GM18502 (cell line): ENCODE data around the gene SSTR4.
"Not testable (repeated sequence)": the region's sequence is repeated elsewhere in the genome, so short reads cannot be mapped to it uniquely, and the experiment has no call there.

Experiments used
- ATAC-seq: cut with Tn5 transposase; IDR thresholded peaks from one replicate; pipeline ENCODE4 v1.9.1; 2021; ENCODE audit warnings: mild to moderate bottlenecking; ENCODE audit not compliant: unreplicated experiment, poor library complexity

Gene SSTR4

GRCh38 chr20:23034721-23035671 lies at the start of gene SSTR4:
SSTR4 (plus strand) TSS chr20:23035312; CDS start chr20:23035484, 172 bp downstream.
- no peak for ATAC-seq

- no peak for ATAC-seq
Measured at GRCh38 chr20:22986601-22987000, 48.5 kb upstream of the SSTR4 start.

GRCh38 chr20:22991424-22991823 lies 43.7 kb upstream of the SSTR4 start:
- ATAC-seq = not testable (repeated sequence)

- ATAC-seq = no peak
Measured at GRCh38 chr20:22993823-22994222, 41.3 kb upstream of the SSTR4 start.

GRCh38 chr20:22995923-22996322 lies 39.2 kb upstream of the SSTR4 start:
- ATAC-seq = no peak

- no peak for ATAC-seq
Measured at GRCh38 chr20:22998476-22998875, 36.6 kb upstream of the SSTR4 start.

- ATAC-seq = no peak
Measured at GRCh38 chr20:22999756-23000155, 35.4 kb upstream of the SSTR4 start.

GRCh38 chr20:23000232-23000947 lies 34.7 kb upstream of the SSTR4 start:
- no peak for ATAC-seq

GRCh38 chr20:23002276-23002675 lies 32.8 kb upstream of the SSTR4 start:
- ATAC-seq = no peak

GRCh38 chr20:23003077-23003635 lies 32.0 kb upstream of the SSTR4 start:
- ATAC-seq = no peak

GRCh38 chr20:23003881-23004460 lies 31.1 kb upstream of the SSTR4 start:
- no peak for ATAC-seq

- no peak for ATAC-seq
Measured at GRCh38 chr20:23005776-23006175, 29.3 kb upstream of the SSTR4 start.

- ATAC-seq = no peak
Measured at GRCh38 chr20:23007462-23007861, 27.6 kb upstream of the SSTR4 start.

- no peak for ATAC-seq
Measured at GRCh38 chr20:23007886-23008655, 27.0 kb upstream of the SSTR4 start.

GRCh38 chr20:23008667-23009066 lies 26.4 kb upstream of the SSTR4 start:
- ATAC-seq = no peak

- no peak for ATAC-seq
Measured at GRCh38 chr20:23009636-23010035, 25.5 kb upstream of the SSTR4 start.

- no peak for ATAC-seq
Measured at GRCh38 chr20:23010096-23010495, 25.0 kb upstream of the SSTR4 start.

GRCh38 chr20:23011008-23011721 lies 23.9 kb upstream of the SSTR4 start:
- ATAC-seq = no peak

GRCh38 chr20:23013429-23013828 lies 21.7 kb upstream of the SSTR4 start:
- no peak for ATAC-seq
